ENCODE results near the gene UBD. TPM values are rescaled to one million over a fixed set of nuclear protein-coding genes. Genes with fewer than 3 reads are reported as not detected.

The UBD gene
- total RNA-seq, 1 experiment from 2014 or later = not detected

DNA sequence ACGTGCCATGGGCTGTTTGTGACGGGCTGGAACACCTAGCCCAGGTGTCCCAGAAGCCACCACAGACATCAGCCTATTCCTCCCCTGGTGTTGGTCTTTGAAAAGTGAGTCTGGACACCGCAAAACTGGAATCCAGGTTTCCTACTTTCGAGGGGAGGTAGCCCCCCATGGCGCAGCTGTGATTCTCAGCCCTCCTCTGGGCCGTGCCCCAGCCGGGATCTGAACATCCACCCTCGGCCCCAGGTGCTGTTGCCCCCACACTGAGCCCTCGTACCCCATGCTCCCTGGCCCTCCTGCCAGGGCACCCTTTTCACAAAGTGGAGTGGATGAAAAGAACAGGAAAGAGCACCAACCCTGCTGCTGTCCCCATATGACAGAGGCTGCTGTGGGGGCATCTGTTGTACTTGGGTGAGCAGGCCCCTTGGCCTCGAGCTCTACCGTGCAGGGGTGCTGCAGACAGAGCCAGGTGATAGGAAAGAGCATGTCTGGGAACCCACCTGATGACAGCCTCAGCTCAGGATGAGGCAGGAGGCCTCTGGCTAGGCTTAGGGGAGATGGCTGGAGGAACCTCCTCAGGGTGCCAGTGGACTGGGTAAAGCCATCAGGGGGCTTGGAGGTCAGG is 53.0 kb downstream of the UBD start:
- H3K9me2 ChIP-seq (ENCODE audit: insufficient read depth) = no peaks in the 10 kb centered on the region
- intact Hi-C loops (cut with micrococcal nuclease; ENCODE audit: unreplicated experiment) = no loop called here
- DNase-seq = no peak
- H3K9me3 ChIP-seq (ENCODE audit: insufficient read depth, low read depth) = no peaks in the 10 kb centered on the region
- H3K4me2 ChIP-seq = no peak overlapping the region
- no peak overlapping the region for H3K27ac ChIP-seq
- ChIA-PET CTCF (no interaction called here), POLR2A (ENCODE audit: unreplicated experiment) (no interaction called here)
- 0 out of 2 replicates have a peak, but pooled peaks cover 6% of the 10 kb centered on the region for H3K27me3 ChIP-seq (ENCODE audit: insufficient read depth, low read depth)
- no TSS peak for BruUV-seq (replicated peaks)
- no peak overlapping the region for H3K4me3 ChIP-seq
- no peak for TF ChIP-seq EZH2 (IDR thresholded peaks at IDR 0.05; ENCODE audit: low read depth)
- TF ChIP-seq, protein P1, sequence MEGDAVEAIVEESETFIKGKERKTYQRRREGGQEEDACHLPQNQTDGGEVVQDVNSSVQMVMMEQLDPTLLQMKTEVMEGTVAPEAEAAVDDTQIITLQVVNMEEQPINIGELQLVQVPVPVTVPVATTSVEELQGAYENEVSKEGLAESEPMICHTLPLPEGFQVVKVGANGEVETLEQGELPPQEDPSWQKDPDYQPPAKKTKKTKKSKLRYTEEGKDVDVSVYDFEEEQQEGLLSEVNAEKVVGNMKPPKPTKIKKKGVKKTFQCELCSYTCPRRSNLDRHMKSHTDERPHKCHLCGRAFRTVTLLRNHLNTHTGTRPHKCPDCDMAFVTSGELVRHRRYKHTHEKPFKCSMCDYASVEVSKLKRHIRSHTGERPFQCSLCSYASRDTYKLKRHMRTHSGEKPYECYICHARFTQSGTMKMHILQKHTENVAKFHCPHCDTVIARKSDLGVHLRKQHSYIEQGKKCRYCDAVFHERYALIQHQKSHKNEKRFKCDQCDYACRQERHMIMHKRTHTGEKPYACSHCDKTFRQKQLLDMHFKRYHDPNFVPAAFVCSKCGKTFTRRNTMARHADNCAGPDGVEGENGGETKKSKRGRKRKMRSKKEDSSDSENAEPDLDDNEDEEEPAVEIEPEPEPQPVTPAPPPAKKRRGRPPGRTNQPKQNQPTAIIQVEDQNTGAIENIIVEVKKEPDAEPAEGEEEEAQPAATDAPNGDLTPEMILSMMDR (conservative IDR thresholded peaks at IDR 0.05) = no peak
- no peaks in the 10 kb centered on the region for H4K20me1 ChIP-seq (ENCODE audit: insufficient read depth)
- H3K4me1 ChIP-seq (replicated peaks; ENCODE audit: insufficient read depth) = no peaks in the 10 kb centered on the region
- no peak overlapping the region for H2AFZ ChIP-seq
- no peaks in the 10 kb centered on the region for H3F3A ChIP-seq (ENCODE audit: insufficient read depth, low read depth)
- no peaks in the 10 kb centered on the region for H3K79me2 ChIP-seq (ENCODE audit: low read depth)
- no peaks in the 10 kb centered on the region for H3K36me3 ChIP-seq (ENCODE audit: low read depth)

DNA sequence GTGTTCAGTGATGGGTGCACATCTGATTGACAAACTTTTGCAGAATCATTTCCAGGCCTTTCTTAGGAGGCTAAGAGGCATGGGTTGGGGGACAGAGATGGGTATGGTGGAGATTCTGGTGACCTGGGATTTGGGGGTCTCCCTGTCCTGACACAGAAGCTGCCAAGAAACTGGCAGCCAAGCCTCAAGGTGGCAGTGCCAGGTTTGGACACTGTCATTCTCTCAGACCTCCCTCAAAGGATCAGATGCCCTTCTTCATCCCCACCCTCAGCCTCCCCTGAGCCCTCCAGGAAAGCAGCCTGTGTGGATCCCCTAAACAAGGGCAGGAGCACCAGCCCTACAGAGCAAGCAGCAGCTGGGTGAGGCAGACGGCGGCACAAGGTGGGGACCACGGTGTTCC is 53.7 kb downstream of the UBD start:
- POLR2A ChIA-PET (ENCODE audit: unreplicated experiment) = no interaction called here
- H4K20me1 ChIP-seq (ENCODE audit: insufficient read depth) = no peaks in the 10 kb centered on the region
- H3K79me2 ChIP-seq (ENCODE audit: low read depth) = no peaks in the 10 kb centered on the region
- H2AFZ ChIP-seq = no peak overlapping the region
- no peak overlapping the region for H3K4me2 ChIP-seq
- no peaks in the 10 kb centered on the region for H3K4me1 ChIP-seq (replicated peaks; ENCODE audit: insufficient read depth)
- TF ChIP-seq EZH2 (IDR thresholded peaks at IDR 0.05; ENCODE audit: low read depth) = no peak
- TF ChIP-seq, protein P1 (conservative IDR thresholded peaks at IDR 0.05) = no peak
- no peak for DNase-seq
- no peaks in the 10 kb centered on the region for H3F3A ChIP-seq (ENCODE audit: insufficient read depth, low read depth)
- no peaks in the 10 kb centered on the region for H3K36me3 ChIP-seq (ENCODE audit: low read depth)
- H3K9me3 ChIP-seq (ENCODE audit: insufficient read depth, low read depth) = no peaks in the 10 kb centered on the region
- peaks cover 9% of the 10 kb centered on the region; the same call in 1 of the 2 replicates for H3K27me3 ChIP-seq (ENCODE audit: insufficient read depth, low read depth)
- intact Hi-C loops (cut with micrococcal nuclease; ENCODE audit: unreplicated experiment) = no loop called here
- no TSS peak for BruUV-seq (replicated peaks)
- no peak overlapping the region for H3K27ac ChIP-seq
- no peak overlapping the region for H3K4me3 ChIP-seq
- H3K9me2 ChIP-seq (ENCODE audit: insufficient read depth) = no peaks in the 10 kb centered on the region
- CTCF ChIA-PET = no interaction called here

Other genes starting within 250 kb of the UBD start
- gene OR5V1, start 190.9 kb downstream of the UBD start, total RNA-seq (2021) = not detected in 2 replicates
- gene OR12D3, start 184.4 kb downstream of the UBD start, total RNA-seq (2021) = not detected in 2 replicates
- not detected in 2 replicates for gene OR12D2, start 164.1 kb downstream of the UBD start, total RNA-seq (2021)
- not detected in 2 replicates for gene OR12D1, start 144.8 kb downstream of the UBD start, total RNA-seq (2021)
- gene OR10C1, start 120.4 kb downstream of the UBD start, total RNA-seq (2021) = not detected in 2 replicates
- gene OR11A1, start 102.7 kb downstream of the UBD start, total RNA-seq (2021) = not detected in 2 replicates
- not detected in 2 replicates for gene OR2H1, start 102.6 kb downstream of the UBD start, total RNA-seq (2021)
- not detected in 2 replicates for gene MAS1L, start 71.8 kb downstream of the UBD start, total RNA-seq (2021)
- not detected in 2 replicates for gene OR2H2, start 25.4 kb upstream of the UBD start, total RNA-seq (2021)
- gene GABBR1, start 73.5 kb upstream of the UBD start, total RNA-seq (2021) = 36.3 and 43.6 TPM in 2 replicates
- gene MOG, start 97.4 kb upstream of the UBD start, total RNA-seq (2021) = not detected in 2 replicates
- gene ZFP57, start 121.4 kb upstream of the UBD start, total RNA-seq (2021) = 0.98 and 1.1 TPM in 2 replicates
- gene HLA-F, start 163.7 kb upstream of the UBD start, total RNA-seq (2021) = 7.6 and 12.5 TPM in 2 replicates